GM08714 (cell line): ENCODE data around the gene DPY19L2.
"Not testable (repeated sequence)": the region's sequence is repeated elsewhere in the genome, so short reads cannot be mapped to it uniquely, and the experiment has no call there.

Source experiments
- H3K4me3 ChIP-seq: fragments of 200-500 bp; sonication (Bioruptor generic); 2 replicates; pipeline ENCODE4 v1.5.1; 2014; ENCODE audit warnings: mild to moderate bottlenecking, low read length, inconsistent platforms
- ZNF274 ChIP-seq: IDR thresholded peaks from 2 replicates; pipeline ENCODE4 v1.6.1; 2012; ENCODE audit warnings: mild to moderate bottlenecking, low read depth, low read length

Gene DPY19L2

DNA sequence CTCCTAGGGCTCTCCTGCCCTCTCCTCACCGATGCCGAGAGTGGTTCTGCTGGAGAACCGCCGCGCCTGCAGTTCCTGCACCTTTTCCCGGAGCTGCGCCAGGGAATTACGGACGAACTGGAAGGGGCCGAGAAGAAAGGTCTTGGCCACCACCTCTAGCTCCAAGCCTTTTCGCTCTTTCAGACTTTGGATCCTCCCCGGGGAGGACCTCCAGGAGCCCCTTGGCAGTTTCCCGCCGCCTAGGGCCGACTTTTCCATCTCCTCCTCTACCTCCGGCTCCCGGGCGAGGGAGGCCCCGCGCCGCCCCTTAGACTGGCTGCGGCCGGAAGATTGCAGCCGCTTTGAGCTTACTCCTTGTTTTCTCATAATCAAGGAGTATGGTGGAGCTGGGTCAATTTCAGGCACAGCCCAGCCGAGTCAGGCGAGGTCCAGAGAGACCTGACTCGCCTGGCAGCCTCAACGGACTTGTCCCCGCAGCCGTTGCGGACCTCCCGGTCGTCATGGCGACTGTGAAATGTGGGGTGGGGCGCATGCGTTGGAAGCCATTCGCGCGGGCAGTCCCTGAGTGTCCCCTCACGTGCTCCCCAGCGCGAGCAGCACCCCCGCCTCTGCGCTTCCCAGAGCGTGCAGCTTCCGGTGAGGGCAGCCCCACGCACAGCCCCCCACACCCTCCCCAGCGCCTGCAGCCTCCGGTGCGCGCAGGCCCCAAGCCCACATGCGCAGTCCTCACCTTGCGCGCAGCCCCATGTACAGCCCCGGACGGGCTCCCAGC, at the start of gene DPY19L2:
Gene DPY19L2, minus strand, starts transcription at position 466 of the 772 bp plus-strand sequence. Its CDS starts 100 bp downstream, at position 366.
- no peak for TF ChIP-seq ZNF274
- peak within 1 kb of the TSS; percentile 88 for H3K4me3 ChIP-seq

DNA sequence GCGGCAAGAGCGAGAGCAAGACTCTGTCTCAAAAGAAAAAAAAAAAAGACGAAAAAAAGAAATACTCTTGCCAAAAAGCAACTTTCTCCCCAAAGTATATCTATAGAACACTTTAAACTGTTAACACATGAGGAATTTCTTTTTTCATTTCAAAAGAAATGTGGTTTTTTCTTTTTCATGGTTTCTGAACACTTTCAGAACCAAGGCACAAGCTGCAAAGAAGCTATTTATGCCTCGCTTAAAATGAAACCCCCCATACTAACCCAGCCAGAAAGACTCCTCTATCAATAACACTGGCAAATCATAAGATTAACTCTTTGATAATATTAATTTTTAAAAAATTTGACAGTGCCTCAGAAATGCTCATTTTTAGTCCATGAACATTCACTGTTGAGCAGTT, 48.6 kb upstream of the DPY19L2 start:
- H3K4me3 ChIP-seq: not testable (repeated sequence)

DNA sequence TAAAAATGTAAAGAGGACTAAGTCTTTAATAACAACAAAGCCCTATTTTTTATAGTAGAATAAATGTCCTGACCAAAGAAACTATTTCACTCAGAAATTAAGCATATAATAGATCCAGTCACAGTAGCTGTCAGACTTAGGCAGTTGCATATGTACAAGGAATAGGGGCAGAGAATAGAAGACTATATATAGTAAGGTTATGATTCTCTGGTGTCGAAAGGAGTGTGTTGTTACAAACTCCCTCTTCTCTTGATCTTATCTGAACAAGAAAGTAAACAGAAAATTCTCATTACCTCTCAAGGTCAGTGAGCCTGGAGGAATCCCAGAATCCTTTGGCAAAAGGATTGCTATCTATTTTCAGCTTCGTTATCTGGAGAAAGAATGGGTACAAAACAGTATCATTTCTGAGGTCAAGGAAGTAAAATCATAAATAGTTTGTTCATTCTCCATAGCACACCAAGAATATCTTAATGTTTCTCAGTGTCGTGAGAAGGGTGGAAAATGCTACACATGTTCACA, 46.9 kb upstream of the DPY19L2 start:
- not testable (repeated sequence) for H3K4me3 ChIP-seq

- not testable (repeated sequence) for H3K4me3 ChIP-seq
These were observed 46.1 kb upstream of the DPY19L2 start for GRCh38 chr12:63714409-63714808.

DNA sequence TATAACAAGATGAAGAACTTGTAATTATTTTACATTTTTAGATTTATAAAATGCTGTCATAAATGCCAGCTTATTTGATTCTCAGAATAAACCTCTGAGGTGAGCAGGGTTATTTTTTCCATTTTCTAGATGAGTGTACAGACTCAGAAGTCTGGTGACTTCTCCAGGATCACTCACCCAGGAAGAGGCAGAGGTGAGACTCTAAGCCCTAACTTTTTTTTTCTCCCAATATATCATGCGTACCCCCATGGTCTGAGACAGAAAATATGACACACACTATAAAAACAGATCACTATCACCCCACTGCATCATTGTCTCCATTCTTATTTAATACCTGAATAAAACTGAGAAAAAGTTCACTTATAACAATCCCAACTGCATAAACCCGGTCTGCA, 45.4 kb upstream of the DPY19L2 start:
- H3K4me3 ChIP-seq: not testable (repeated sequence)

DNA sequence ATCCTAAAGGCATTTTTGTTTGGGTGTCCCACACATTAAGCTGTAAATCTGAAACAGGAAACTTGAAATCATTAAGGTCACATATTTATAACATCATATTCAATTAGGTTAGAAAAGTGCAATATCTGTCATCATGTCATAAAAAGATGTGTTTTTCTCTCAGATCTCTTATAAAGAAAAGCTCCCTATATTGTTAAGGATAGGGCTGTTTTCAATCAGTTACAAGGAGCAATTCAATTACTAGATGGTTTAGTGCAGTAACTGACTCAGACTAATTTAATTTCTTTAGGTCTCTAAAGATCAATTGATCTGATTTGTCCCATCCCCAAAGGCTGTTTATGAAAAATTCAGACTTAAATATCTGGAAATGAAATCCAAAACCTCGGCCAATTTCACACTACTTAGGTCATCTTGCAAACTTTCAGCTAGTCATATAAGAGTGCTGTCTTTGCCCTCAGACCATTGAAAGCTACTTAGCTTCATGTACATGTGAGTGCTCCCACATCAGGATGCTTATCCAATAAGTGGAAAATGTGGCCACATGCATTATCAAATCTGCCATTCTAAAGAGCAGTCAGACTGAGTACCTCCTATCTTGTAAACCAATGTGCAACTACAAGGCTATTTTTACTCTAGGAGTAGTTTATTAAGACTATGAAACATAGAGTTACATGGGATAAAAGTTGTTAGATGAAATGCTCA, 44.8 kb upstream of the DPY19L2 start:
- H3K4me3 ChIP-seq: not testable (repeated sequence)

- H3K4me3 ChIP-seq: not testable (repeated sequence)
These were observed 44.2 kb upstream of the DPY19L2 start for GRCh38 chr12:63712376-63712974.

GRCh38 chr12:63711339-63711738, 43.0 kb upstream of the DPY19L2 start:
- H3K4me3 ChIP-seq: not testable (repeated sequence)

DNA sequence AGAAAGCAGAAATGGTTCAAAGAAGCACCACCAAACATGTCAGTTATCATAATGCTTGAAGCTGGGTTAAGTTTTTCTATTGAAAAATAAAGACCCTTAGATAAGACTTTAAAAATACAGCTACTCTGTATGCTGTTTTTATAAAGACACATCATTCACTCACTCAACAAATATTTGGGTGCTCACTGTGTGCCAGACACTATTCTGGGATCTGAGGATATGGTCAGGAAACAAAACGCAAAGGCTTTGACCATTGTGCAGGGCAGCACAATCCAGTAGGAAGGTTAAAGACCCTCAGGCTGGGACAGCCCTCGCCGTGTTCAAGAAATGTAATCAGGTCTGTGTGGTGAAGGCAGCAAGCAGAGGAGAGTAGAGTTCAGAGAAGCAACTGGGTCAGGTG, 38.0 kb upstream of the DPY19L2 start:
- no peak for TF ChIP-seq ZNF274
- no peak overlapping the region for H3K4me3 ChIP-seq

DNA sequence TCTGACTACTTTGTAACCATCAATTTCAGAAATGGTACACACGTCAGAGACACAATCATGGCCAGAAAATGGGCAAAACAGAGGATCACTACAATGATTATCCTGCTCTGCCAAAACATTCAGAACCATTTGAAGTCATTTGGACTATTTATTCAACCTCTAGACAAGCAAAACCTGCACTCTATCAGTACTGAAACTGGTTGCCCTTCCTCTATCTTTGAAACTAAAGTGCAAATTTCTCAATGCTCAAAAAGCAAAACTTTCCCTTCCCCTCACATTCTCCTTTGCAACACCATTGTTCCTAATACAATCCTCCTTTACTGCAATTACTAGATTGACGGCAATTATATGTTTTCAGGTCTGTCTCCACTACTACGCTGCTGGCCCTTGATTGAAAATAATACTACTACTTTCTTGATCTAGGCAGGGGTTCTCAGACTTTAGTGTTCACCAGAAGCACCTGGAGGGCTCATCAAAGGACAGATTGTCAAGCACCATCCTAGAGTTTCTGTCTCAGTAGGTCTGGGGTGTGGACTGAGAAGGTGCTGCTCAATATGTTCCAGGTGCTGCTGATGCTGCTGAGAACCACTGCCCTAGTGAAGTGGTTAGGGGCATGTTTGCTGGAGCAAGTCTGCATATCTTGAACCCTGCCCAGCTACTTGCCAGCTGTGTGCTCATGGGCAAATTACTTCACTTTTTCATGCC, 31.5 kb upstream of the DPY19L2 start:
- H3K4me3 ChIP-seq: not testable (repeated sequence)

DNA sequence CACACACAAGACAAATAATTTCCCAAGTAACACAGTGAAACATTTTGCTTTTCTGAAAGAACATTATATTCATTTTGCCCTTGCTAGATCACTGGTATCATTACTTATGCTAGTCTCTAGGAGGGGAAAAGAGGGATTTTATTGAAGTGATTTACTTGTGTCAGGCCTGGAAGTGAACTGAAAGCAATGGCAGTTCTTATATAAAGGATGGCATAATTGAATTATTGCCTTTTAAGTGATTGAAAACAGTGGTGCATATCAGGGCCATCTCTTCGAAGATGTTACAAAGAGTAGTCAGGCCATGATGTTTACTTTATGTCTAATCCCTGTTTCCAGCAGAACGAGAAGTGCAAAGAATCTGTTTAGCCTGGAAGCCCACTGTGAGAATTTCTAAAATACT, 30.7 kb upstream of the DPY19L2 start:
- H3K4me3 ChIP-seq: not testable (repeated sequence)

DNA sequence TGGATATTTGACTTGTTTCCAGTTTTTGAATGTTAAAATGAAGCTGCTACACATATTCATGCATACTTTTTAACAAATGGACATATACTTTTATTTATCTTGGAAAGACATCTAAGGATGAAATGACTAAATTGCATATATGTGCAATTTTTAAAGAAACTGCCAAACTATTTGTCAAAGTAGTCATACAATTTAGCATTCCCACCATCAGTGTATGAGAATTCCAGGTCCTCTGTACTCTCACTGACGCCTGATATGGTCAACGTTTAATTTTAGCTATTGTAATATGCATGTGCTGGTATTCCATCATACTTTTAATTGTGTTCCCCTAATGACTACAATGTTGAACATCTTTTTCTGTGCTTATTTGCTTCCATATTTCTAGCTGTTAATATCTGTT, 22.5 kb upstream of the DPY19L2 start:
- H3K4me3 ChIP-seq: not testable (repeated sequence)

DNA sequence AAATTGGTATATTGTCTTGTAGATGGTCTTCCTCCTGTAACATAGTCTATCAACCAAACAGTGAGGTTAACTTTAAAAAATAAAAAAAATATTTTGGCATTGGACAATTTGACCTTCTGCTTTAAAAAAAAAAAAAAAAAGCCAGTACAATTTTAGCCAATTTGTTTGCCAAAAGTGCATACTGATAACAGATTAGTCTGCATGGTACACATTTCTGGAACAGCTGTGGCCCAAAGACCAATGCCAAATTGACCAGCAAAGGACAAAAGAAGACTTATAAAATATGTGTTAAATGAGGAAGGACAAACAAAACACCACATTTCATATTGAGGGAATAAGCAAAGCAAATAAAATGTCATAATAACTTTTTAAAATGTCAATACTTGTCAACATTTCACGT, 20.8 kb upstream of the DPY19L2 start:
- H3K4me3 ChIP-seq: not testable (repeated sequence)

- not testable (repeated sequence) for H3K4me3 ChIP-seq
These were observed 18.3 kb upstream of the DPY19L2 start for GRCh38 chr12:63686623-63687022.

GRCh38 chr12:63685789-63686188, 17.5 kb upstream of the DPY19L2 start:
- H3K4me3 ChIP-seq: not testable (repeated sequence)

- not testable (repeated sequence) for H3K4me3 ChIP-seq
These were observed 14.3 kb upstream of the DPY19L2 start for GRCh38 chr12:63682617-63683016.

DNA sequence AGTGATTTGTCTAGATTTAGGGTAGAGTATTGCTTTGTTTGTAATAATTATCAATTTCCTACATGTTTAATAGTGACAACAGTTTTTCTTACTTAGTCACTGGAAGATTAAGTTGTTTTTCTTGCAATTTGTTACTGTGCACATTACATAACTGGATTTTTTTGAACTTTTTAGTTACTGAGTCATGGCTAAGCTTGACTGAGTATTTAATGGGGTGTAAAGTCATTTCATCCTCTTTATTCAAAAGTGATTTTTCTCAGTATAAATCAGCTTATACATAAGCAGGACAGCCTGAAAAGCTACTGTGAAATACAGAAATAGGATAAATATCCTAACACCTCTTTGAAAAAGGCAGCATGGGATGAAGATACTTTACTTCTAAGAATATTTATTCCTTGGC, 12.5 kb upstream of the DPY19L2 start:
- not testable (repeated sequence) for H3K4me3 ChIP-seq

DNA sequence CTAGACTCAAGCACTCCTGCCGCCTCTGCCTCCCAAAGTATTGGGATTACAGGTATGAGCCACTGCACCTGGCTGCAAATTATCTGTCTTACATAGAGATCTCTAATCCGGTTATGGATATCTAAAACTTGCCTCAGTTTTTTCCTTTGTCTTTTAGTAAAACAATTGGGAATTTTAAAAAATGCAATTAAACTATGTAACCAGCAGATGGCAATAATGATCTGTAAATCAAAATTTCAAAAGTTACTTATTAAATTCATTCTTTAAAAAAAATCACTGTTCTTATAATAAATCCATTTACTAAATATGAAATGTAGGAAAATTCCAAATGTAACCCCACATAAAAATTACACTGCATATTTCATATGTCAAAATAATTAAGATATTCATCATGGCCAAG, 4.3 kb upstream of the DPY19L2 start:
- not testable (repeated sequence) for H3K4me3 ChIP-seq

DNA sequence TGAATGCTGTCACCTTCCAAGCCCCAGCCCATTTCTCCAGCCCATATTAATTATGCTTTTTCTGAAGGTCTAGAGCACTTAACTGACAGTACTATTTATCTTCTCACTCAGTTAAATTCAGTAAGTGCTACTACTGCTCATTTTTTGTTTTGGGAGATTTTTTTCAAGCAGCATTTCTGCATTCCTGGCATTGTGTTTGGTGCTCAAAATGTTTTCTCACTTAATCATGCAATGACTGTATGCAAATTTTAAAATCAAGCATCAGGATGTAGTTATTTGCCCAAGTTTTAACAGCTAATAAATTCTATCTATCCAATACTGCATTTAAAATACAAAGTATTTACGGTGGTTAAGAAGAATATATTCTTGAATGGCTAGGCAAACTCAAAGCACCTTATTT, 1.6 kb upstream of the DPY19L2 start:
- H3K4me3 ChIP-seq: not testable (repeated sequence)

- H3K4me3 ChIP-seq: not testable (repeated sequence)
These were observed 1.1 kb upstream of the DPY19L2 start for GRCh38 chr12:63669427-63669826.

DNA sequence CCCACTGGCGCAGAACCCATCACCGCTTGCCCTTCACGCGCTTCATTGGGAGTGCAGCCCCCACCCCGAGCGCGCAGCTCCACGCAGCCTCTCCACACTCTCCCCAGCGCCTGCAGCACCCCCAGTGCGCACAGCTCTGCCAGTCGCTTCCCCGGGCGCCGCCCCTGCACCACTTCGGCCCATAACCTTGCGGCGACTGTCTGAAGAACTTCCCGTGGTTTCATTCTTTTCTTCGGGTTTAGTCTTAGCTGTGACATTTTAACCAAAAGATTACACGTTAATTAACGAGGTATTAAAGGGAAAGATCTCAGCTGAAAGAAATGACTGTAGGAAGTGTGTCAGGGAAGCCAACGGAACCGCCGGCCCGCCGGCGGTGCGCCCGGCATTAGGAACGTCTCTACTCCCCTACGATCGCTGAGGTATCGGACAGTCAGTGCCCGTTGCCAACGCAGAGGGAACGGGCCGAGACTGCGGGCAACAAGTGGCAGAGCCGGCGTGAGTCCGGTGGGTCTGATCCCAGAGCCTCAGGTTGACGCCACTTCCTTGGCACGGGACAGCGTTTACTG, 590 bp upstream of the DPY19L2 start:
- peak overlapping the region; percentile 88; the same call in 1 of the 2 replicates for H3K4me3 ChIP-seq
